ENCODE measurements around the gene RMC1.

RMC1 gene

DNA sequence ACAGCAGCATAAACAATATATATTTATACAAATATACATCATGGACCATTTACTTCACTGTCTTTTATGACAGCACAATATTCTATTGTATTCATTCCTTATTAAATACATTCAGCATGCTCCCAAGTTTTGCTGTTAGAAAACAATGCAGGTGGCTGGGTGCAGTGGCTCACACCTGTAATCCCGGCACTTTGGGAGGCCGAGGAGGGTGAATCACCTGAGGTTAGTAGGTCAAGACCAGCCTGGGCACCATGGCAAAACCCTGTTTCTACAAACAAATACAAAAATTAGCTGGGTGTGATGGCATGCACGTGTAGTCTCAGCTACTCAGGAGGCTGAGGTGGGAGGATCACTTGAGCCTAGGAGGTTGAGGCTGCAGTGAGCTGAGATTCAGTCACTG is 44.0 kb downstream of the RMC1 start:
- no peak for DNase-seq (ENCODE audit: low read depth in 1 of 2, low spot score in 1 of 2)
- TF ChIP-seq SPI1 (IDR thresholded peaks at IDR 0.05; ENCODE audit: borderline replicate concordance, low read depth) (no peak), GABPA (IDR thresholded peaks at IDR 0.05; ENCODE audit: low read depth) (no peak), POLR2AphosphoS5 (IDR thresholded peaks at IDR 0.05; ENCODE audit: low read depth) (no peak)
- TF ChIP-seq, protein P1, sequence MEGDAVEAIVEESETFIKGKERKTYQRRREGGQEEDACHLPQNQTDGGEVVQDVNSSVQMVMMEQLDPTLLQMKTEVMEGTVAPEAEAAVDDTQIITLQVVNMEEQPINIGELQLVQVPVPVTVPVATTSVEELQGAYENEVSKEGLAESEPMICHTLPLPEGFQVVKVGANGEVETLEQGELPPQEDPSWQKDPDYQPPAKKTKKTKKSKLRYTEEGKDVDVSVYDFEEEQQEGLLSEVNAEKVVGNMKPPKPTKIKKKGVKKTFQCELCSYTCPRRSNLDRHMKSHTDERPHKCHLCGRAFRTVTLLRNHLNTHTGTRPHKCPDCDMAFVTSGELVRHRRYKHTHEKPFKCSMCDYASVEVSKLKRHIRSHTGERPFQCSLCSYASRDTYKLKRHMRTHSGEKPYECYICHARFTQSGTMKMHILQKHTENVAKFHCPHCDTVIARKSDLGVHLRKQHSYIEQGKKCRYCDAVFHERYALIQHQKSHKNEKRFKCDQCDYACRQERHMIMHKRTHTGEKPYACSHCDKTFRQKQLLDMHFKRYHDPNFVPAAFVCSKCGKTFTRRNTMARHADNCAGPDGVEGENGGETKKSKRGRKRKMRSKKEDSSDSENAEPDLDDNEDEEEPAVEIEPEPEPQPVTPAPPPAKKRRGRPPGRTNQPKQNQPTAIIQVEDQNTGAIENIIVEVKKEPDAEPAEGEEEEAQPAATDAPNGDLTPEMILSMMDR (IDR thresholded peaks at IDR 0.05; ENCODE audit: insufficient read depth, low read length) = no peak
- TF ChIP-seq, protein P2, sequence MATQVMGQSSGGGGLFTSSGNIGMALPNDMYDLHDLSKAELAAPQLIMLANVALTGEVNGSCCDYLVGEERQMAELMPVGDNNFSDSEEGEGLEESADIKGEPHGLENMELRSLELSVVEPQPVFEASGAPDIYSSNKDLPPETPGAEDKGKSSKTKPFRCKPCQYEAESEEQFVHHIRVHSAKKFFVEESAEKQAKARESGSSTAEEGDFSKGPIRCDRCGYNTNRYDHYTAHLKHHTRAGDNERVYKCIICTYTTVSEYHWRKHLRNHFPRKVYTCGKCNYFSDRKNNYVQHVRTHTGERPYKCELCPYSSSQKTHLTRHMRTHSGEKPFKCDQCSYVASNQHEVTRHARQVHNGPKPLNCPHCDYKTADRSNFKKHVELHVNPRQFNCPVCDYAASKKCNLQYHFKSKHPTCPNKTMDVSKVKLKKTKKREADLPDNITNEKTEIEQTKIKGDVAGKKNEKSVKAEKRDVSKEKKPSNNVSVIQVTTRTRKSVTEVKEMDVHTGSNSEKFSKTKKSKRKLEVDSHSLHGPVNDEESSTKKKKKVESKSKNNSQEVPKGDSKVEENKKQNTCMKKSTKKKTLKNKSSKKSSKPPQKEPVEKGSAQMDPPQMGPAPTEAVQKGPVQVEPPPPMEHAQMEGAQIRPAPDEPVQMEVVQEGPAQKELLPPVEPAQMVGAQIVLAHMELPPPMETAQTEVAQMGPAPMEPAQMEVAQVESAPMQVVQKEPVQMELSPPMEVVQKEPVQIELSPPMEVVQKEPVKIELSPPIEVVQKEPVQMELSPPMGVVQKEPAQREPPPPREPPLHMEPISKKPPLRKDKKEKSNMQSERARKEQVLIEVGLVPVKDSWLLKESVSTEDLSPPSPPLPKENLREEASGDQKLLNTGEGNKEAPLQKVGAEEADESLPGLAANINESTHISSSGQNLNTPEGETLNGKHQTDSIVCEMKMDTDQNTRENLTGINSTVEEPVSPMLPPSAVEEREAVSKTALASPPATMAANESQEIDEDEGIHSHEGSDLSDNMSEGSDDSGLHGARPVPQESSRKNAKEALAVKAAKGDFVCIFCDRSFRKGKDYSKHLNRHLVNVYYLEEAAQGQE (IDR thresholded peaks at IDR 0.05; ENCODE audit: insufficient replicate concordance, low read depth) = no peak
- Histone ChIP-seq H3K27me3 (ENCODE audit: insufficient read depth, poor library complexity, severe bottlenecking) (no peaks in the 10 kb centered on the region), H3K27ac (replicated peaks) (no peak overlapping the region), H3K4me3 (replicated peaks; ENCODE audit: insufficient read depth, low read length) (no peak overlapping the region)

DNA sequence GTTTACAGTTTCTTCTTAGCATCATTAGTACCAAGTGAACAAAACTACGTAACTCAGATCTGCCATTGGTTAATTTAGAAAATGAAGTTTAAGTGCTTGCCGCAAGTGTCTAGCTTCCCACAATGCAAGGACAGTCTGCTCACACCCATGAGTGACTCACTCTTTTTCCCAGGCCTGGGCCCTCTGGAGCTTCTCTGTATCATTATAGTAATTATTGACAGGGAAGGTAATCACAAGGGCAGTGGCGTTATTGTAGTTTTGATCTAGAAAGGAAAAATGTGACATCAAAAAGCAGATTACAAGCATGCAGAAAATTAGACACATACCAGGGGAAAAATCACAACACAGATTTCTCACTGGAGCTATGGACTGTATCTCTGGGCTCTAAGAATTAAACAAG is 44.5 kb downstream of the RMC1 start:
- Histone ChIP-seq H3K27me3 (ENCODE audit: insufficient read depth, poor library complexity, severe bottlenecking) (no peaks in the 10 kb centered on the region), H3K27ac (replicated peaks) (no peak overlapping the region), H3K4me3 (replicated peaks; ENCODE audit: insufficient read depth, low read length) (no peak overlapping the region)
- no peak for DNase-seq (ENCODE audit: low read depth in 1 of 2, low spot score in 1 of 2)
- TF ChIP-seq GABPA (IDR thresholded peaks at IDR 0.05; ENCODE audit: low read depth) (no peak), SPI1 (IDR thresholded peaks at IDR 0.05; ENCODE audit: borderline replicate concordance, low read depth) (no peak), POLR2AphosphoS5 (IDR thresholded peaks at IDR 0.05; ENCODE audit: low read depth) (no peak)
- TF ChIP-seq, protein P1 (IDR thresholded peaks at IDR 0.05; ENCODE audit: insufficient read depth, low read length) = no peak
- TF ChIP-seq, protein P2 (IDR thresholded peaks at IDR 0.05; ENCODE audit: insufficient replicate concordance, low read depth) = no peak

DNA sequence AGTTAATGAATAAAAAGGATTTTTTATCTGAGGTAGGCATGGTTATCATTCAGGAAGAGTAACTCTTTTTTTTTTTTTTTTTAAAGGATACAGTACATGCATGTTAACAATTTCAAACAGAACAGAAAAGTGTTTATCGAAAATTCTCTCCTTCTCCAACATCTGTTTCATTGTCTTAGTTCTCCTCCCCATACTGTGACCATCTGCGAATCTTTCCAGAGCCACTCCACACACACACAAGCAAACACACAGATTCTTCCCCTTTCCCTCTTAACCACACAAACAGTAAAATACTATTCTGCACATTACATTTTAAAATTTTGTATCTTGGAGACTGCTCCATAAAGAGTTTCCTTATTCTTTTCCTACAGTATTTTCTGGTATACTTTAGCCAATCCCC is 45.0 kb downstream of the RMC1 start:
- Histone ChIP-seq H3K27ac (replicated peaks) (no peak overlapping the region), H3K27me3 (ENCODE audit: insufficient read depth, poor library complexity, severe bottlenecking) (no peaks in the 10 kb centered on the region), H3K4me3 (replicated peaks; ENCODE audit: insufficient read depth, low read length) (no peak overlapping the region)
- DNase-seq (ENCODE audit: low read depth in 1 of 2, low spot score in 1 of 2) = no peak
- TF ChIP-seq SPI1 (IDR thresholded peaks at IDR 0.05; ENCODE audit: borderline replicate concordance, low read depth) = no peak
- TF ChIP-seq POLR2AphosphoS5 (IDR thresholded peaks at IDR 0.05; ENCODE audit: low read depth) = no peak
- TF ChIP-seq, protein P1 (IDR thresholded peaks at IDR 0.05; ENCODE audit: insufficient read depth, low read length) = no peak
- TF ChIP-seq, protein P2 (IDR thresholded peaks at IDR 0.05; ENCODE audit: insufficient replicate concordance, low read depth) = no peak
- TF ChIP-seq GABPA (IDR thresholded peaks at IDR 0.05; ENCODE audit: low read depth) = no peak
